Measurements from ENCODE around the gene NFIA. TPM values are rescaled to one million over a fixed set of nuclear protein-coding genes. Genes with fewer than 3 reads are reported as not detected.

Gene NFIA
- total and polyA plus RNA-seq, 9 of the 15 experiments (the other 6 are each of a cell fraction or from before 2014, with no cell fraction given): 5.3 to 24.9 (median 9.8) TPM

DNA sequence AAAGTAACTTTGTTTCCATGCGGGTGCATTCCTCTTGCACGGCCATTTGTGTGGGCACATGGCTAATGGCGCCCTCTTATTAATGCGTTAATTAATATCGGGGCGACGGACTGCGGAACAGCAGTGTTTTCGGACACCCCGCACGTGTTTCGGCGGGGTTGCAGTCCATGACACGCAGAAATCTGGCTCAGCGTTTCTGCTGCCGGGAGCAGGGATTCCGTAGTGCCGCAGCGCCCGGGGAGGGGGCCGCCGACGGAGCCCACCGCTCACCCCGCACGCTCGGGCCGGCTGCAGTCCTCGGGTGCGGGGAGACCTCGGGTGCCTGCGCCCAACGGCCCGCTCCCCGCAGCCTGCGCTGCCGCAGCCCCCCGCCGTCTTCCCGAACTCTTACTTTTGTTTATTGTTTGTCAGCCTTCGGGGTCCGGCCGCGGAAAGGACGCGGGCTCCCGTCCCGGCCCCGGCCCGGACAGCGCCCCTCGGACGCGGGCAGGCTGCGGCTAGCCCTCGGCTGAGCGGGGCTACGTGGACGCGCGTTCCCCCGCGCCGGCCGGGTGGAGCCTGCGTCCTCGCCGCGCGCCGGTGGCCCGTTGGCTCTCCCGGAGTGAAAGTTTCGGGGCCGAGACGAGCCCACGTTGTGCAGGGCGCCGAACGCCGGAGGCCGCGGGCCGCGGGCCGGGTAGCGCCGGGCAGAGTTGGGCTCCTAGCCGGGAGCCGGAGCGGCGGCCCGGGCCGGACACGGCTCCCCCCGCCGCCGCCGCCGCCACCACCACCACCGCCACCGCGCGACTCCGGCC, 849 bp downstream of the NFIA start (continued):
- TF ChIP-seq ZC3H4 (CRISPR knock-in tag; IDR thresholded peaks at IDR 0.05; ENCODE audit: borderline replicate concordance) (0 out of 2 replicates have a peak, but pooled peaks have one; percentile 39), CREBBP (IDR thresholded peaks at IDR 0.05; ENCODE audit: low read depth, low read length) (no peak), ZNF263 (CRISPR knock-in tag; IDR thresholded peaks at IDR 0.05; ENCODE audit: borderline replicate concordance) (no peak), ZNF436 (CRISPR knock-in tag; IDR thresholded peaks at IDR 0.05) (no peak), MAFK (IDR thresholded peaks at IDR 0.05; ENCODE audit: low read length) (no peak), ZNF23 (CRISPR knock-in tag; IDR thresholded peaks at IDR 0.05) (no peak), MCM3 (IDR thresholded peaks at IDR 0.05) (no peak)
- TF ChIP-seq, protein P1, sequence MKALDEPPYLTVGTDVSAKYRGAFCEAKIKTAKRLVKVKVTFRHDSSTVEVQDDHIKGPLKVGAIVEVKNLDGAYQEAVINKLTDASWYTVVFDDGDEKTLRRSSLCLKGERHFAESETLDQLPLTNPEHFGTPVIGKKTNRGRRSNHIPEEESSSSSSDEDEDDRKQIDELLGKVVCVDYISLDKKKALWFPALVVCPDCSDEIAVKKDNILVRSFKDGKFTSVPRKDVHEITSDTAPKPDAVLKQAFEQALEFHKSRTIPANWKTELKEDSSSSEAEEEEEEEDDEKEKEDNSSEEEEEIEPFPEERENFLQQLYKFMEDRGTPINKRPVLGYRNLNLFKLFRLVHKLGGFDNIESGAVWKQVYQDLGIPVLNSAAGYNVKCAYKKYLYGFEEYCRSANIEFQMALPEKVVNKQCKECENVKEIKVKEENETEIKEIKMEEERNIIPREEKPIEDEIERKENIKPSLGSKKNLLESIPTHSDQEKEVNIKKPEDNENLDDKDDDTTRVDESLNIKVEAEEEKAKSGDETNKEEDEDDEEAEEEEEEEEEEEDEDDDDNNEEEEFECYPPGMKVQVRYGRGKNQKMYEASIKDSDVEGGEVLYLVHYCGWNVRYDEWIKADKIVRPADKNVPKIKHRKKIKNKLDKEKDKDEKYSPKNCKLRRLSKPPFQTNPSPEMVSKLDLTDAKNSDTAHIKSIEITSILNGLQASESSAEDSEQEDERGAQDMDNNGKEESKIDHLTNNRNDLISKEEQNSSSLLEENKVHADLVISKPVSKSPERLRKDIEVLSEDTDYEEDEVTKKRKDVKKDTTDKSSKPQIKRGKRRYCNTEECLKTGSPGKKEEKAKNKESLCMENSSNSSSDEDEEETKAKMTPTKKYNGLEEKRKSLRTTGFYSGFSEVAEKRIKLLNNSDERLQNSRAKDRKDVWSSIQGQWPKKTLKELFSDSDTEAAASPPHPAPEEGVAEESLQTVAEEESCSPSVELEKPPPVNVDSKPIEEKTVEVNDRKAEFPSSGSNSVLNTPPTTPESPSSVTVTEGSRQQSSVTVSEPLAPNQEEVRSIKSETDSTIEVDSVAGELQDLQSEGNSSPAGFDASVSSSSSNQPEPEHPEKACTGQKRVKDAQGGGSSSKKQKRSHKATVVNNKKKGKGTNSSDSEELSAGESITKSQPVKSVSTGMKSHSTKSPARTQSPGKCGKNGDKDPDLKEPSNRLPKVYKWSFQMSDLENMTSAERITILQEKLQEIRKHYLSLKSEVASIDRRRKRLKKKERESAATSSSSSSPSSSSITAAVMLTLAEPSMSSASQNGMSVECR (CRISPR knock-in tag; IDR thresholded peaks at IDR 0.05): peak; percentile 50; the same call in 1 of the 2 replicates
- TF ChIP-seq, protein P2, sequence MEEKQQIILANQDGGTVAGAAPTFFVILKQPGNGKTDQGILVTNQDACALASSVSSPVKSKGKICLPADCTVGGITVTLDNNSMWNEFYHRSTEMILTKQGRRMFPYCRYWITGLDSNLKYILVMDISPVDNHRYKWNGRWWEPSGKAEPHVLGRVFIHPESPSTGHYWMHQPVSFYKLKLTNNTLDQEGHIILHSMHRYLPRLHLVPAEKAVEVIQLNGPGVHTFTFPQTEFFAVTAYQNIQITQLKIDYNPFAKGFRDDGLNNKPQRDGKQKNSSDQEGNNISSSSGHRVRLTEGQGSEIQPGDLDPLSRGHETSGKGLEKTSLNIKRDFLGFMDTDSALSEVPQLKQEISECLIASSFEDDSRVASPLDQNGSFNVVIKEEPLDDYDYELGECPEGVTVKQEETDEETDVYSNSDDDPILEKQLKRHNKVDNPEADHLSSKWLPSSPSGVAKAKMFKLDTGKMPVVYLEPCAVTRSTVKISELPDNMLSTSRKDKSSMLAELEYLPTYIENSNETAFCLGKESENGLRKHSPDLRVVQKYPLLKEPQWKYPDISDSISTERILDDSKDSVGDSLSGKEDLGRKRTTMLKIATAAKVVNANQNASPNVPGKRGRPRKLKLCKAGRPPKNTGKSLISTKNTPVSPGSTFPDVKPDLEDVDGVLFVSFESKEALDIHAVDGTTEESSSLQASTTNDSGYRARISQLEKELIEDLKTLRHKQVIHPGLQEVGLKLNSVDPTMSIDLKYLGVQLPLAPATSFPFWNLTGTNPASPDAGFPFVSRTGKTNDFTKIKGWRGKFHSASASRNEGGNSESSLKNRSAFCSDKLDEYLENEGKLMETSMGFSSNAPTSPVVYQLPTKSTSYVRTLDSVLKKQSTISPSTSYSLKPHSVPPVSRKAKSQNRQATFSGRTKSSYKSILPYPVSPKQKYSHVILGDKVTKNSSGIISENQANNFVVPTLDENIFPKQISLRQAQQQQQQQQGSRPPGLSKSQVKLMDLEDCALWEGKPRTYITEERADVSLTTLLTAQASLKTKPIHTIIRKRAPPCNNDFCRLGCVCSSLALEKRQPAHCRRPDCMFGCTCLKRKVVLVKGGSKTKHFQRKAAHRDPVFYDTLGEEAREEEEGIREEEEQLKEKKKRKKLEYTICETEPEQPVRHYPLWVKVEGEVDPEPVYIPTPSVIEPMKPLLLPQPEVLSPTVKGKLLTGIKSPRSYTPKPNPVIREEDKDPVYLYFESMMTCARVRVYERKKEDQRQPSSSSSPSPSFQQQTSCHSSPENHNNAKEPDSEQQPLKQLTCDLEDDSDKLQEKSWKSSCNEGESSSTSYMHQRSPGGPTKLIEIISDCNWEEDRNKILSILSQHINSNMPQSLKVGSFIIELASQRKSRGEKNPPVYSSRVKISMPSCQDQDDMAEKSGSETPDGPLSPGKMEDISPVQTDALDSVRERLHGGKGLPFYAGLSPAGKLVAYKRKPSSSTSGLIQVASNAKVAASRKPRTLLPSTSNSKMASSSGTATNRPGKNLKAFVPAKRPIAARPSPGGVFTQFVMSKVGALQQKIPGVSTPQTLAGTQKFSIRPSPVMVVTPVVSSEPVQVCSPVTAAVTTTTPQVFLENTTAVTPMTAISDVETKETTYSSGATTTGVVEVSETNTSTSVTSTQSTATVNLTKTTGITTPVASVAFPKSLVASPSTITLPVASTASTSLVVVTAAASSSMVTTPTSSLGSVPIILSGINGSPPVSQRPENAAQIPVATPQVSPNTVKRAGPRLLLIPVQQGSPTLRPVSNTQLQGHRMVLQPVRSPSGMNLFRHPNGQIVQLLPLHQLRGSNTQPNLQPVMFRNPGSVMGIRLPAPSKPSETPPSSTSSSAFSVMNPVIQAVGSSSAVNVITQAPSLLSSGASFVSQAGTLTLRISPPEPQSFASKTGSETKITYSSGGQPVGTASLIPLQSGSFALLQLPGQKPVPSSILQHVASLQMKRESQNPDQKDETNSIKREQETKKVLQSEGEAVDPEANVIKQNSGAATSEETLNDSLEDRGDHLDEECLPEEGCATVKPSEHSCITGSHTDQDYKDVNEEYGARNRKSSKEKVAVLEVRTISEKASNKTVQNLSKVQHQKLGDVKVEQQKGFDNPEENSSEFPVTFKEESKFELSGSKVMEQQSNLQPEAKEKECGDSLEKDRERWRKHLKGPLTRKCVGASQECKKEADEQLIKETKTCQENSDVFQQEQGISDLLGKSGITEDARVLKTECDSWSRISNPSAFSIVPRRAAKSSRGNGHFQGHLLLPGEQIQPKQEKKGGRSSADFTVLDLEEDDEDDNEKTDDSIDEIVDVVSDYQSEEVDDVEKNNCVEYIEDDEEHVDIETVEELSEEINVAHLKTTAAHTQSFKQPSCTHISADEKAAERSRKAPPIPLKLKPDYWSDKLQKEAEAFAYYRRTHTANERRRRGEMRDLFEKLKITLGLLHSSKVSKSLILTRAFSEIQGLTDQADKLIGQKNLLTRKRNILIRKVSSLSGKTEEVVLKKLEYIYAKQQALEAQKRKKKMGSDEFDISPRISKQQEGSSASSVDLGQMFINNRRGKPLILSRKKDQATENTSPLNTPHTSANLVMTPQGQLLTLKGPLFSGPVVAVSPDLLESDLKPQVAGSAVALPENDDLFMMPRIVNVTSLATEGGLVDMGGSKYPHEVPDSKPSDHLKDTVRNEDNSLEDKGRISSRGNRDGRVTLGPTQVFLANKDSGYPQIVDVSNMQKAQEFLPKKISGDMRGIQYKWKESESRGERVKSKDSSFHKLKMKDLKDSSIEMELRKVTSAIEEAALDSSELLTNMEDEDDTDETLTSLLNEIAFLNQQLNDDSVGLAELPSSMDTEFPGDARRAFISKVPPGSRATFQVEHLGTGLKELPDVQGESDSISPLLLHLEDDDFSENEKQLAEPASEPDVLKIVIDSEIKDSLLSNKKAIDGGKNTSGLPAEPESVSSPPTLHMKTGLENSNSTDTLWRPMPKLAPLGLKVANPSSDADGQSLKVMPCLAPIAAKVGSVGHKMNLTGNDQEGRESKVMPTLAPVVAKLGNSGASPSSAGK (IDR thresholded peaks at IDR 0.05): peak; percentile 25; the same call in 1 of the 2 replicates
- TF ChIP-seq, protein P3, sequence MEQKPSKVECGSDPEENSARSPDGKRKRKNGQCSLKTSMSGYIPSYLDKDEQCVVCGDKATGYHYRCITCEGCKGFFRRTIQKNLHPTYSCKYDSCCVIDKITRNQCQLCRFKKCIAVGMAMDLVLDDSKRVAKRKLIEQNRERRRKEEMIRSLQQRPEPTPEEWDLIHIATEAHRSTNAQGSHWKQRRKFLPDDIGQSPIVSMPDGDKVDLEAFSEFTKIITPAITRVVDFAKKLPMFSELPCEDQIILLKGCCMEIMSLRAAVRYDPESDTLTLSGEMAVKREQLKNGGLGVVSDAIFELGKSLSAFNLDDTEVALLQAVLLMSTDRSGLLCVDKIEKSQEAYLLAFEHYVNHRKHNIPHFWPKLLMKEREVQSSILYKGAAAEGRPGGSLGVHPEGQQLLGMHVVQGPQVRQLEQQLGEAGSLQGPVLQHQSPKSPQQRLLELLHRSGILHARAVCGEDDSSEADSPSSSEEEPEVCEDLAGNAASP (IDR thresholded peaks at IDR 0.05): no peak
